GM12873 (cell line): ENCODE data around the gene DNAH8.

Source experiments
- TF ChIP-seq, protein P1 (sequence below): IDR thresholded peaks from 2 replicates; pipeline ENCODE4 v1.5.1; 2012; ENCODE audit warnings: low read depth, mild to moderate bottlenecking, moderate library complexity, low read length, control low read depth; ENCODE audit not compliant: insufficient read depth; ENCODE audit errors: missing control alignments

DNAH8 gene

GRCh38 chr6:38955861-38956260 lies 240.8 kb downstream of the DNAH8 start:
- TF ChIP-seq, protein P1, sequence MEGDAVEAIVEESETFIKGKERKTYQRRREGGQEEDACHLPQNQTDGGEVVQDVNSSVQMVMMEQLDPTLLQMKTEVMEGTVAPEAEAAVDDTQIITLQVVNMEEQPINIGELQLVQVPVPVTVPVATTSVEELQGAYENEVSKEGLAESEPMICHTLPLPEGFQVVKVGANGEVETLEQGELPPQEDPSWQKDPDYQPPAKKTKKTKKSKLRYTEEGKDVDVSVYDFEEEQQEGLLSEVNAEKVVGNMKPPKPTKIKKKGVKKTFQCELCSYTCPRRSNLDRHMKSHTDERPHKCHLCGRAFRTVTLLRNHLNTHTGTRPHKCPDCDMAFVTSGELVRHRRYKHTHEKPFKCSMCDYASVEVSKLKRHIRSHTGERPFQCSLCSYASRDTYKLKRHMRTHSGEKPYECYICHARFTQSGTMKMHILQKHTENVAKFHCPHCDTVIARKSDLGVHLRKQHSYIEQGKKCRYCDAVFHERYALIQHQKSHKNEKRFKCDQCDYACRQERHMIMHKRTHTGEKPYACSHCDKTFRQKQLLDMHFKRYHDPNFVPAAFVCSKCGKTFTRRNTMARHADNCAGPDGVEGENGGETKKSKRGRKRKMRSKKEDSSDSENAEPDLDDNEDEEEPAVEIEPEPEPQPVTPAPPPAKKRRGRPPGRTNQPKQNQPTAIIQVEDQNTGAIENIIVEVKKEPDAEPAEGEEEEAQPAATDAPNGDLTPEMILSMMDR, result no peak

GRCh38 chr6:38957426-38957825 lies 242.3 kb downstream of the DNAH8 start:
- TF ChIP-seq, protein P1, result no peak

DNA sequence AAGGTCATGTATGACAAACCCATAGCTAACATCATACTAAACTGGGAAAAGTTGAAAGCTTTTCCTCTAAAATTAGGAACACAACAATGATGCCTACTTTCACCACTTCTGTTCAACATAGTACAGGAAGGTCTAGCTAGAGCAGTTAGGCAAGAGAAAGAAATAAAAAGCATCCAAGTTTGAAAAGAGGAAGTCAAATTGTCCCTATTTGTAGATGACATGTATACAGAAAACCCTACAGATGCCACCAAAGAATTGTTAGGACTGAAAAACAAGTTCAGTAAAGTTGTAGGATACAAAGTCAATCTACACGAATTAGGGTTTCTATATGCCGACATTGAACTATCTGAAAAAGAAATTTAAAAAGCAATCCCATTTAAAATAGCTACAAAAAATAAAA lies 244.0 kb downstream of the DNAH8 start:
- TF ChIP-seq, protein P1, result no peak

DNA sequence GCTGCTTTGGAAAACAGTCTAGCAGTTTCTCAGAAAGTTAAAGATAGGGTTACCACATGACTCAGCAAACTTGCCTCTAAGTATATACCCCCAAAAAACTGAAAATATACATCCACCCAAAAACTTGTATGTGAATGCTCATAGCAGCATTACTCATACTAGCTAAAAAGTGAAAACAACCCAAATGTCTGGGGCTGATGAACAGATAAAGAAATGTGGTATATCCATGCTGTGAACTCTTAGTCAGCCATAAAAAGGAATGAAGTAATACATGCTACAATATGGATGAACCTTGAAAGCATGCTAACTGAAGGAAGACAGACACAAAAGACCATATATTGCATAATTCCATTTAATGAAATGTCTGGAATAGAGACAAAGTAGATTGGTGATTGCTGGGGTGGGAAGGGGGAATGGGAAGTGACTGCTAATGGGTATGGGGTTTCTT lies 253.6 kb downstream of the DNAH8 start:
- TF ChIP-seq, protein P1, result no peak

GRCh38 chr6:38973178-38974057 lies 258.3 kb downstream of the DNAH8 start:
- TF ChIP-seq, protein P1, result peak; percentile 62

DNA sequence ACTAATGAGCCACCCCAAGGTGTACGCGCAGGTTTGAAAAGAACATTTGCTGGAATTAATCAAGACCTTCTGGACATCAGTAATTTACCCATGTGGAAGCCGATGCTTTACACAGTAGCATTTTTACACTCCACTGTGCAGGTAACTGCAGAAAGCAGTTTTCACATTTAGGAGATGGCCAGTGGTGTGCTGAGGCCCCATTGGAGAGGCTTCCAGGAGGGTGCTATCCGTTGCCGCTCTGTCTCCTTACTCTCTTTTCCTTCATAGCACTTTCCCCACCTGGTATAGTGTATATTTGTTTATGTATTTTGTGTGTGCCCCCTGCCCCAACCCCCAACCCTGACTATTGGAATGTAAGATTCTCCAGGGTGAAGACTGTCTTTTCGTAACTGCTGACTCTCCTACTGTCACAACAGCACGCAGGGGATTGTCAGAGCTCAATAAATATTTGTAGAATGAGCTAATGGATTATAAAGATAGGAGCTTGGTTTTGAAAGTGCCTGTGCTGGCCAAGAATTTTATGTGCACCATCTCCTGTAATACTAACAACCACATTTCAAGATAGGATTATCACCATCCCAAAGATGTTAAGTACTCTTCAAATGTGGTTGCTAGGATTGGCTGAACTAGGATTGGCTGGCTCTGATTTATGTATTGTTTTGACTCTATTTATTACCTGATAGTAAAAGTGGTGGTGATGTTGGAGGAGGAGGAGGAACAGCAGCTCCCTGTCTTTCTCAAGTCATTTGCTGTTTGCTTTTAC lies 259.5 kb downstream of the DNAH8 start:
- TF ChIP-seq, protein P1, result no peak

DNA sequence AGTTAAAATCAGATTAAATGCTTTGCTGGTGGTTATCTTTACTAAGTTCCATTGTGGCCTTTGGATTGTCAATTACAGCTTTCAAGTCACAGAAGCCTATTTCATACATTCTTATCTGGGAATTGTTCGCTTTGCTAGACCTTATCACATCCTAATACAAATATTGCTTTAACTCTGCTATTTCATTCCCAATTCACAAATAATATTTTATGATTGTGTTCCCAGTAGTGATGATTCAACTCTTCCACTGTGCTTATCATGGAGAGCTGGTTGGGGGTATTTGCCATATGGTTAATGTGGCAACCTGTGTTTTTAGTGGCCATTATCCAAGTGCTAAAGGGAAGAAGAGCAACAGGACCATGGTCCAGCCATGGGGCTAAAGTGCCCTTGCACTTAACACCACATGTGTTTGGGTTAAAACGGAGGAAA lies 260.5 kb downstream of the DNAH8 start:
- TF ChIP-seq, protein P1, result no peak
